ENCODE measurements around the gene ADAMTS12.

DNA sequence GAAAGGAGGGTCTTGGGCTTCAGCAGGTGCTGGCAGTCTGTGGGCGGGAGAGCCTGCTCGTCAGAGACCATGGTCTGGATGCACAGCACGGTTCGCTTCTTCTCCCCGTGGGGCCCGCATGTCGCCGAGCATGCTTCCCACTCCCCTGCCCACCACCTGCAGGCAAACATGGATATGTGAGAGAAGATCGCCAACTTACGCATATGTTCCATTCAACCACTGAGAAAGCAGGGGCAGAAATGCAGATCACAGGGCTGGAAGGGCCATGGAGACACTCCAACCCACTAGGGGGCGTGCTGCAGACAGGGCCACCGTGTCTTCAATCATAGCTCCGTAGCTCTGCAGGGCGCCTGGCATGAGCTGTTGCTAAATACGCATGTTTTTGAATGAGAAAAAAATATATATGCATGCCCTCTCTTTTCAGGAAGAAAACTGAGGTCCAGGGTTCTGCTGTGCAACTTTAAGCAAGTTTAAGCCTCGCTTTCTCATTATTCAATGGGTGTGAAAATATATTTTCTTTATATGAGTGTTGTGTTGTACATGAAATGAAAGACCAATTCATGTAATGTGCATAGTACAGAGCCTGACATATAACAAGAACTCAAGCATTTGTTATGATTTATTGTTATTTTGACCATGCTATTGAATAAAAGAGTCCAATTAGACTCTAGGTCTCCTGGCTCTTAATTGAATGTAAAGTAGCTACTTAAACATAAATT is 303.0 kb downstream of the ADAMTS12 start:
- no peak for TF ChIP-seq GATA2 (IDR thresholded peaks at IDR 0.05; ENCODE audit: low read depth, low read length)
- TF ChIP-seq GATA3 (IDR thresholded peaks at IDR 0.05; ENCODE audit: low read depth, low read length), result no peak

Data from SH-SY5Y (cell line).